Ishikawa (cell line): Measurements from ENCODE around the gene NPFFR1.
A peak's percentile ranks its signal among the peaks of the same experiment; 100 is the strongest.

Experiments used
- CEBPB ChIP-seq: IDR thresholded peaks from 2 replicates; pipeline ENCODE4 v1.6.1; 2012
- CREB1 ChIP-seq: IDR thresholded peaks from 2 replicates; pipeline ENCODE4 v1.6.1; 2012; ENCODE audit warnings: low read depth
- EGR1 ChIP-seq: IDR thresholded peaks from 2 replicates; pipeline ENCODE4 v1.6.1; 2012
- EP300 ChIP-seq: IDR thresholded peaks from 2 replicates; pipeline ENCODE4 v1.6.1; 2012; ENCODE audit warnings: borderline replicate concordance
- FOXM1 ChIP-seq: IDR thresholded peaks from 2 replicates; pipeline ENCODE4 v1.6.1; 2012; ENCODE audit warnings: low read depth, borderline replicate concordance
- MAX ChIP-seq: IDR thresholded peaks from 2 replicates; pipeline ENCODE4 v1.6.1; 2012
- NFIC ChIP-seq: IDR thresholded peaks from 2 replicates; pipeline ENCODE4 v1.6.1; 2012
- RAD21 ChIP-seq: IDR thresholded peaks from 2 replicates; pipeline ENCODE4 v1.6.1; 2012; ENCODE audit warnings: low read depth
- REST ChIP-seq: IDR thresholded peaks from 2 replicates; pipeline ENCODE4 v1.6.1; 2012; ENCODE audit warnings: low read depth, mild to moderate bottlenecking
- TAF1 ChIP-seq: IDR thresholded peaks from 2 replicates; pipeline ENCODE4 v1.6.1; 2012; ENCODE audit warnings: low read depth, mild to moderate bottlenecking
- TCF12 ChIP-seq: IDR thresholded peaks from 2 replicates; pipeline ENCODE4 v1.6.1; 2012; ENCODE audit warnings: low read depth
- TEAD4 ChIP-seq: IDR thresholded peaks from 2 replicates; pipeline ENCODE4 v1.6.1; 2012
- USF1 ChIP-seq: IDR thresholded peaks from 2 replicates; pipeline ENCODE4 v1.6.1; 2012
- YY1 ChIP-seq: IDR thresholded peaks from 2 replicates; pipeline ENCODE4 v1.6.1; 2012; ENCODE audit warnings: low read depth
- ZBTB7A ChIP-seq: IDR thresholded peaks from 2 replicates; pipeline ENCODE4 v1.6.1; 2012; ENCODE audit warnings: low read depth

The NPFFR1 gene

GRCh38 chr10:70306886-70307520, 23.2 kb upstream of the NPFFR1 start:
- TF ChIP-seq EGR1 (no peak), EP300 (no peak), YY1 (no peak), NFIC (no peak), RAD21 (no peak), USF1 (no peak), REST (no peak), TAF1 (no peak), TCF12 (no peak), TEAD4 (no peak), ZBTB7A (no peak), FOXM1 (no peak)

- TF ChIP-seq FOXM1 (no peak), EGR1 (no peak), CEBPB (no peak), NFIC (no peak), ZBTB7A (no peak), EP300 (no peak), TEAD4 (no peak), MAX (no peak), USF1 (no peak), REST (no peak), TCF12 (no peak), RAD21 (no peak), CREB1 (no peak), YY1 (no peak), TAF1 (no peak)
These were observed 22.4 kb upstream of the NPFFR1 start for GRCh38 chr10:70306181-70306705.

- no peak for TF ChIP-seq TAF1
- no peak for TF ChIP-seq TEAD4
- TF ChIP-seq USF1, result no peak
These were observed 19.9 kb upstream of the NPFFR1 start for GRCh38 chr10:70303730-70304129.

GRCh38 chr10:70302292-70302691, 18.5 kb upstream of the NPFFR1 start:
- peak; percentile 91 for TF ChIP-seq CEBPB
- no peak for TF ChIP-seq REST
